DMS 273 (cell line): ENCODE measurements around the gene ADM5.
"Not testable (repeated sequence)": the region's sequence is repeated elsewhere in the genome, so short reads cannot be mapped to it uniquely, and the experiment has no call there.

Source experiments
- DNase-seq: peaks from one replicate; lab custom pipeline; 2025; ENCODE audit not compliant: unreplicated experiment; lab: John Stamatoyannopoulos, UW

Gene ADM5

GRCh38 chr19:49699364-49699763 is 10.0 kb downstream of the ADM5 start:
- no peak for DNase-seq

DNA sequence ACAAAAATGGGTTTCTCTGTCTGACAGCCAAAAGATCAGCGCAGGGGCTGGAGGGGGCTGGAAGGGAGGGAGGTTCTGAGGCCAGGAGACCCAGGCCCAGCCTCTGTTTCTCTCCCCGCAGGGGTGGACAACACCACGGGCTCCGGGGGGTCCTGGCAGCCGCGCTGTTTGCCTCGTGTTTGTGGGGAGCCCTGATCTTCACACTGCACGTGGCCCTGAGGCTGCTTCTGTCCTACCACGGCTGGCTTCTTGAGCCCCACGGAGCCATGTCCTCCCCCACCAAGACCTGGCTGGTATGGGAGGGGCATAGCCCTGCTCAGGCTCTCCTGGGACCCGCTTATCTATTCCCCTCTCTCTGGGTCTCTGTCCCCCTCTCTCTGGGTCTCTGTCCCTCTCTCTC is 11.2 kb downstream of the ADM5 start:
- DNase-seq, result no peak

GRCh38 chr19:49701271-49701786 is 11.9 kb downstream of the ADM5 start:
- DNase-seq, result no peak

GRCh38 chr19:49704888-49705642 is 15.7 kb downstream of the ADM5 start:
- DNase-seq, result no peak

- DNase-seq, result no peak
Measured at GRCh38 chr19:49705919-49706318, 16.5 kb downstream of the ADM5 start.

GRCh38 chr19:49710372-49710951 is 21.1 kb downstream of the ADM5 start:
- no peak for DNase-seq

- DNase-seq, result peak; percentile 50
Measured at GRCh38 chr19:49712397-49712859, 23.0 kb downstream of the ADM5 start.

DNA sequence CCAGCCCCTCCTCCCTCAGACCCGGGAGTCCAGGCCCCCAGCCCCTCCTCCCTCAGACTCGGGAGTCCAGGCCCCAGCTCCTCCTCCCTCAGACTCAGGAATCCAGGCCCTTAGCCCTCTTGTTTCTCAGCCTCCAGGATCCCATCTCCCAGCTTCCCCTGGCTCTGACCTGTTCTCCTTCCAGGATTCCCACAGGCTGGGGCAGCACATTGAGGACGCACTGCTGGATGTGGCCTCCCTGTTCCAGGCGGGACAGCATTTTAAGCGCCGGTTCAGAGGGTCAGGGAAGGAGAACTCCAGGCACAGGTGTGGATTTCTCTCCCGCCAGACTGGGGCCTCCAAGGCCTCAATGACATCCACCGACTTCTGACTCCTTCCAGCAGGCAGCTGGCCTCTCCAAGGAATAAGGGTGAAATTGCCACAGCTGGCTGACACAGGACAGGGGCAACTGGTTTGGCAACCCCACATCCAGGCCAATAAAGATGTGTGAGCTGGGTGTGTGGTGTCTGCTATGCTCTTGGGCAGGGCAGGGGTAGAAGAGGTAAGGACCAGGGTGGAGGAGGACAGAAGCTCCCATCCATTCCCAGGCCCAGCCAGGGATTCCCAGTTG is 23.9 kb downstream of the ADM5 start:
- DNase-seq, result no peak

GRCh38 chr19:49716154-49716553 is 26.8 kb downstream of the ADM5 start:
- no peak for DNase-seq

- DNase-seq, result no peak
Measured at GRCh38 chr19:49718511-49718910, 29.1 kb downstream of the ADM5 start.

- no peak for DNase-seq
Measured at GRCh38 chr19:49718991-49719390, 29.6 kb downstream of the ADM5 start.

DNA sequence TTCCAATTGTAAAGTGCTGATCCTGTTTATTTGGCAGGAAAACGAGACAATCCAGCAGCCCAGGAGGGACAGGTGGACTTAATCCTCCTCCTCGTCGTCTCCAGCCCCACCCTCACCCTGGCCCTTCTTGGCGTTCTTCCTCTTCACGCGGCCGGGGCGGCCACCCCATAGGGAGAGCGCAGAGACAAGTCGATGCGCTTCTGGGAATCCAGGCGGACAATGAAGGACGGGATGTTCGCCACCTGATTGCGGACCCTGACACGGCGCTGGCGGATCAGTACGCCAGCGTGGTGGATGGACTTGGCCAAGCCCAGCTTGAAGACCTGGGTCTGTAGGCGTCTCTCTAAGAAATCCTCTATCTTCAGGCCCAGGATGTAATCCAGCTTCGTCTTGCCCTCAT is 30.0 kb downstream of the ADM5 start:
- DNase-seq, result not testable (repeated sequence)

DNA sequence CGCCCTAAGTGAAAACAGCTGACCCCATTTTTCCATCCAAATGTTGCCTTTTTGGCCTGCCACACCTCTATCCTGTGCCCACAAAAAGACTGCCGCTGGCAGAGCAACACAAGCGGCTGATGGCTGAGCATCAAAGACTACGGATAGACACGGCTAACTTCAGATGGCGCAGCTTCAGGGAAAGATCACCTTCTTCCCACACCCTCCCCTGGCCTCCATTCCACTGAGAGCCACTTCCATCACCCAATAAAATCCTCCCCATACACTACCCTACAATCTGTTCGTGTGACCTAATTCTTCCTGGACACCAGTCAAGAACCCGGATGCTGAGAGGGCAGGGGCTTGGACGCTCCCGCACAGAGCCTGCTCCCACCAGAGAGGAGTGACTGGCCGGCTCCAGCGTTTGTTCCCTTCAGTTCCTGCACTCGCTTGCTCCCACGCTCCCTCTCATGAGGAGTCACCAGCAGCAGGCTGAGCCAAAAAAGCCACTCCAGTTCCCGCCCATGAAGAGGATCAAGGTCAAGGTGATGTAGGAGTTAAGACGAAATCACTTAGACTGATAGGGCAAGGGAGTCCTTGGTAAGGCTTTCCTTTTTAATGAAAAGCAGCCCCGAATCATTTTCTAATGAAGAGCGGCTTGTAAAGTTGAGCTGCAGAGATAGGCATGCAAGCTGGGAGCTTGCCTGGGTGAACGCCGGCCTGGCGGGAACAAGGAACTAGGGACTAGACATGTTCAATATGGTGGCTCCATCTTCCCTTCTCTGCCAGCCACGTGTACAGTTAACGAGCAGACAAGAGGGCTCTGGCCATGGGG is 38.0 kb downstream of the ADM5 start:
- no peak for DNase-seq

- no peak for DNase-seq
Measured at GRCh38 chr19:49730166-49730565, 40.8 kb downstream of the ADM5 start.

DNA sequence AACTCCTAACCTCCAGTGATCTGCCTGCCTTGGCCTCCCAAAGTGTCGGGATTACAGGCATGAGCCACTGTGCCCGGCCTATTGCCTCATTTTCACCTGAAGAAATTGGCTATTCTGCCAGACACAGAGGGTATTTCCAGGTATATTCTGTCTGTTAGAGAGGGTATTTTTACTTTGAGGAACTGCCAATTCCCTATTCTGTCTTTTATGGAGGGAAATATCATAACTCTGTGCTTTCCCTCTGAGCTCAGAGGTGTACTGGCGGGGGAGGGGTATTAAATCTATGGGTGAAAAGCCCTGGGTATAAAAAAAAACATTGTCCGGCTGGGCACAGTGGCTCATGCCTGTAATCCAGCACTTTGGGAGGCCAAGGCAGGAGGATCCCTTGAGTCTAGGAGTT is 48.9 kb downstream of the ADM5 start:
- no peak for DNase-seq

- no peak for DNase-seq
Measured at GRCh38 chr19:49739098-49739497, 49.7 kb downstream of the ADM5 start.

GRCh38 chr19:49739933-49740332 is 50.5 kb downstream of the ADM5 start:
- no peak for DNase-seq
